GM18526 (cell line): ENCODE results near the gene SHISAL2A.

Source experiments
- POLR2A ChIP-seq: IDR thresholded peaks from 3 replicates; pipeline ENCODE4 v1.6.1; 2011; ENCODE audit not compliant: insufficient read length; ENCODE audit errors: extremely low read depth

Gene SHISAL2A

DNA sequence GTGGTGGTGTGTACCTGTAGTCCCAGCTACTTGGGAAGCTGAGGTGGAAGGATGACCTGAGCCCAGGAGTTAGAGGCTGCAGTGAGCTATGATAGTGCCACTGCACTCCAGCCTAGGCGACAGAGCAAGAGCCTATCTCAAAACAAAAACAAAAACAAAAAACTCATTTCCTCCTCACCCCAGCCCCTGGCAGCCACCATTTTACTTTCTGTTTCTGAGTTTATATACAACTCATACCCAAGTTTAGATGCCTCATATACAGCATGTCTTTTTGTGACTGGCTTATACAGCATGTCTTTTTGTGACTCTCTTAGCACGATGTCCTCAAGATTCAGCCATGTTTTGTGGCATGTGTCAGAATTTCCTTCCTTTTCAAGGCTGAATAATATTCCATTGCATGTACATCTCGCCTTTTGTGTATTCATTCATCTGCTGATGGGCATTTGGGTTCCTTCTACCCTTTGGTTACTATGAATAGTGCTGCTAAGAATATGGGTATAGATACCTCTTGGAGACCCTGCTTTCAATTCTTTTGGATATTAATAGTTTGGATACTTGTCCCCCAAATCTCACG, 50.5 kb downstream of the SHISAL2A start:
- TF ChIP-seq POLR2A, result no peak

- TF ChIP-seq POLR2A, result no peak
Measured at GRCh38 chr1:52684545-52684944, 51.6 kb downstream of the SHISAL2A start.

- TF ChIP-seq POLR2A, result no peak
Measured at GRCh38 chr1:52686830-52687229, 53.9 kb downstream of the SHISAL2A start.

DNA sequence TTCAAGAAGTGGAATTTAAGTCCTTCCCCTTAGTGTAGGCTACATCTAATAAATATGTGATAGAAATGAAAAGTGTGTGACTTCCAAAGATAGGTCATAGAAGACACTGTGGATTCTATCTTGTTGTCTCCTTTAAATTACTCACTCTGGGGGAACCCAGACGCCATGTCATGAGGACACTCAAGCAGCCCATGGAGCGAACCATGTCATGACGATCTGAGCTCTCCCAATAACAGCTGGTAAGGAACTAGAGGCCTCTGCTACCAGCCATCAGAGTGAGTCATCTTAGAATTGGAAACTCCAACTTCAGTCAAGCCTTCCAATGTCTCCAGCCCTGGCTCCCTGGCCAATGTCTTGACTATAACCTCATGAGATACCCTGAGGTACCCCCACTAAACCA, 58.9 kb downstream of the SHISAL2A start:
- TF ChIP-seq POLR2A, result no peak

- no peak for TF ChIP-seq POLR2A
Measured at GRCh38 chr1:52692697-52693096, 59.7 kb downstream of the SHISAL2A start.

GRCh38 chr1:52693843-52694242, 60.9 kb downstream of the SHISAL2A start:
- TF ChIP-seq POLR2A, result no peak

DNA sequence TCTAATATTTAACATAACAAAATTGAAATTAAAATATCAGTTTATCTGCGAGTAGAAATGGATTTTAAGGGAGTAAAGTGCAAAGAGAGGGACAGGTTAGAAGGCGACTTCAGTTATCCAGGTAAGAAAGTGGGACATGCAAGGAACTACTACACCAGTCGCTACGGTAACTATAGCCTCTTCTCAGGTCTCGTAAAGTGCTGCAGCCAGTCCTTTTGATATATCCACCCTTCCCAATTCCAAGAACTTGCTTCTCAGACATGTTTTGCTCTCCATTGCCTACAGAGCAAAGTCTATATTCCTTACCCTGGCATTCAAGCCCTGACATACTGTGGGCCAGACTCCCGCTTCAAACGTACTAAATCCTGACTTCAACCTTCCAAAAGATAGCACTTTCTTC, 62.7 kb downstream of the SHISAL2A start:
- no peak for TF ChIP-seq POLR2A

DNA sequence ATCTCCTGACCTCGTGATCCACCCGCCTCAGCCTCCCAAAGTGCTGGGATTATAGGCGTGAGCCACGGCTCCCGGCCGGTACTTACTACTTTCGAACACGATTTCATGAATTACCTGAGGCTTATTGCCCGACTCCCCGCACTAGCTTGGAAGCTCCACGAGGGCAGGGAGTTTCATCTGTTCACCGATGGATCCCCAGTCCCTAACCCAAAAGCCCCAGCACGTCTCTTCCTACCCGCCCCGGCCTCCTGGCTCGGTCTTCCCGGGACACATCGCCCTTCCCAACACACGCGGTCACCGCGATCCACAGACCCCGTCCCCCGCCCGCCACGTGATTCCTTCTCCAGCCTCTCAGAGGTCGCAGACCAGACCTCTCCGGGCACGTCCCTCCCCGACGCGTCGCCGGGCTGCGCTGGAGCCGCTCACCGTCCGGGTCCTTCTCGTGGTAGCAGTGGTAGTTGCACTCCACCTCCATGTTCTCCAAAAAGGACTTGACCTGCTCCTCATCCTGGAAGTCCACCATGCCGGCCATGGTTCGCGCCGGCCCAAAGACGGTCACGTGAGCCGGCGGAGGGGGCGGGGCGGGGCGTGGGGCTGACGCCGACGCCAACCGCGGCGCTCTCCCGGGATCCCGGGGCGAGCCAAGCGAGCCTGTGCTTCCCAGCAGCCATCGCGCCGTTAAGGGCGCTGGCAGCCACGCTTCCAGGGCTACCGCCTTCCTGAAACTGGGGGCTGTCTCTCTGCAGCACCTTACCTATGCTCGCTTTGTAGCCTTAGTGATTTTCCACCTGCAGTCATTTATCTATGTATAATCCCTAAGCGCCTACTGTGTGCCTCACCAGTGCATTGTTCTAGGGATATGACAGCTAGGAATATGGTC, 65.1 kb downstream of the SHISAL2A start, which contains the start of gene COA7:
COA7 (minus strand) TSS at position 553 of the 880 bp plus-strand sequence; CDS start at position 532, 21 bp downstream.
- peak; percentile 71 for TF ChIP-seq POLR2A

GRCh38 chr1:52702886-52703787, 70.2 kb downstream of the SHISAL2A start:
- TF ChIP-seq POLR2A, result peak; percentile 54

DNA sequence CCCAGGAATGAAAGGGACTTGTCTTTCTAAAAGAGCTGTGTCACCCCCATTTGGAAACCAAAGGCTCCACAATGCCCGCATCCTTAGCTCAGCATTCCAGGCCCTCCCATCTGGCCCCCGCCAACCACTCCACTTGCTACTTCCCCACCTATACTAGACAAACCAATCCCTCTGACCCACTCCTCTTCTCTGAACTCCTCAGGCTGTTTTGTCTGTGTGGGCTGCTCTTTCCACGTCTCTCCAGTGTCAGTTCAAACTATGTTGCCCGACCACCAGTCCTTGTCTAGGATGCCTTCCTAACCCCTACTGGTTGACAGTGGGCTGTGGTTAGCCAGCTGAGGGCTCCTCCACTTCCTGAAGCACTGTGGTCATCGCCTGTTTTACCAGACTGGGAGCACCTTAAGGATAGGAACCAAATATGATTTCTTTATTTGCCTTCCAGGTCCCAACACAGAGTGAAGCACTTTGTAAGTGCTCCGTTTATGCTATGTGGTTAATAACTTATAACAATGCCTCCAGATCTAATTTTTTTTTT, 73.2 kb downstream of the SHISAL2A start:
- TF ChIP-seq POLR2A, result no peak
